NCI-H2171 treated with DMSO at 0.1 percent for 48 hours (cell line): ENCODE data around the gene SOS2.

Experiments used
- DNase-seq: peaks from one replicate; lab custom pipeline; 2025; lab: John Stamatoyannopoulos, UW

Gene SOS2

DNA sequence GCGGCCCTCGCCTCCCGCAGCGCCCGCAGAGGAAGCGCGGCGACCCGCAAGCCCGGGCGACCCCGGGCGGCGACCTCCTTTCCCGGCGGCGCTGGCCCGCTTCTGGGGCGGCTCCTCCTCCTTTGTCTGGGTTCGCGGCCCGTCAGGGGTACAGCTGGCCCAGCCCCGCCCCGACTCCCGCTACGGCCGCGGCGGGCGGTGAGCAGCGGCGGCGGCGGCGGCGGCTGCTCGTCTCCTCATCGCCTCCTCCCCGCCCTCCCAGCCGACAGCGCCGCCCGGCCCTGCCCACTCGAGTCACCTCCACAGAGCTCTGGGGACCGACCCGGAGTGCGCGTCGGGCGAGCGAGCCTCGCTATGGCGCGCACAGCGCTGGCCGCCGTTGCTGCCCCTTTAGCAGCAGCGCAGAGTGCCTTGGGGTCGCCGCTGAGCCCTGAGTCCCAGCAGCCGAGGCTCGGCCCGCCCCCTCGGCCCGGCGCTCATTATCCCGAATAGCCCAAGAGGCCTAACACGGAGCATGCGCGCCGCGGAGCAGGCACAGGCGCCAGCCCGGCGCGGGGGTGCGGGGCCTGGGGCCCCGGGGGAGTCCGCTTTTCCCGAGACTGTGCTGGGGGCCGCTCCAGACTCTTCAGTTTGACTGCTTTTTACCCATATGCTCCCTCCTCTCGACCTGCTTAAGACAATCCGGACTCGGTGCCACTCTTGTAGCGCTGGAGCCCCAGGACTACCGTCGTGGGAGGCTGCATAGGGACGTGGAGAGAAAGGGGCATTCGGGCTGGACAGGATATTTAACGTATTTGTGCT, at the start of gene SOS2:
TSS of gene SOS2 (minus strand) at position 104 of the 801 bp plus-strand sequence. CDS start 295 bp downstream, outside the sequence.
- DNase-seq, result peak; percentile 93

DNA sequence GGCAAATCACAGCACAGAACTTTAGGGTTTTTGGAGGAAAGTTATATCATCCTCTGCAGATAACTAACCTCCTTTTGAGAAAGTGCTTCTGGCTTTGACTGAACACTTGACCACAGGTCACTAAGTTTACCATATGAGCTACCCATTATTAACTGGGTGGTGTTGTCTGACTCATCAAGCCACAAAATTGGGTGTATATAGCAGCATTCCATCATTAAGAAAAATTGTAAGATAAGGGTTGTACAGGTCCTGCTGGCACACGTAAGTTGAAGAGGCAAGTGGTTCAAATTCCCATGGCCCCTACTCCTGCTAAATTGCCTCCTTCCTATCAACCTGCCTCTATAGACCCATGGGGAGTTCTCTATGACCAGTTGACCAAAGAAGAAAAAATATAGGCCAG, 41.1 kb upstream of the SOS2 start:
- no peak for DNase-seq

DNA sequence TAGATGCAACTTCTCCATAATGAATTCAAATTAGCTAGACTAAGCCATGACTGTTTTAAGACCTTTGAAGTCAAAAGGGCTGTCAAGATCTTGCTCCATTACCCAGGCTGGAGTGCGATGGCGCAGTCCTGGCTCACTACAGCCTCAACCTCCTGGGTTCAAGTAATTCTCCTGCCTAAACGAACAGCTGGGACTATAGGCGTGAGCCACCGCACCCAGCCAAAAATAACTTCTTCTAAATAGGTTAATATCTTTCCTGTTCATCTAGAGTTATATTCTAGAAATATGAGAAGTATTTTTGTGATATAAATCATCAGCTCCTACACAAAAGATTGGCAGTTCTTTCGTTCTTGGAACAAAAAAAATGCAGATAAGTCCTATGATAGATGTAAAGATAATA, 39.6 kb upstream of the SOS2 start:
- no peak for DNase-seq

DNA sequence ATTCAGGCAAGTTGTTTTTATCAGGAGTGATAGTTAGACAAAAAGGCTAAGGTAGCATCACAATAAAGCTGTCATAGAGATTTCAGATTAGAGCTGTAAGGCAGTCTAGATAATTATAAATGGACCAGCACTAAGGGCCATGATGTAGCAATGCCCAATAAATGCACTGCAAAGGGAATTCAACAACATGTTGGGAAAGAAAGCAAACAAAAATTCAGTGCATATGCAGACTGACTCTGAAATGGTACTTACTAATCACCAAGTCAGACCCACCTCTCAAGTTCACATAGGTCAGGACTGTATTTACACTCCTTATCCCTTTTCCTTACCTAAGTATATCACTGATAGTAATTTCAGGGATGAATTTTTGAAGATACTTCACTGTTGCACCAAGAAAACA, 33.7 kb upstream of the SOS2 start:
- no peak for DNase-seq

DNA sequence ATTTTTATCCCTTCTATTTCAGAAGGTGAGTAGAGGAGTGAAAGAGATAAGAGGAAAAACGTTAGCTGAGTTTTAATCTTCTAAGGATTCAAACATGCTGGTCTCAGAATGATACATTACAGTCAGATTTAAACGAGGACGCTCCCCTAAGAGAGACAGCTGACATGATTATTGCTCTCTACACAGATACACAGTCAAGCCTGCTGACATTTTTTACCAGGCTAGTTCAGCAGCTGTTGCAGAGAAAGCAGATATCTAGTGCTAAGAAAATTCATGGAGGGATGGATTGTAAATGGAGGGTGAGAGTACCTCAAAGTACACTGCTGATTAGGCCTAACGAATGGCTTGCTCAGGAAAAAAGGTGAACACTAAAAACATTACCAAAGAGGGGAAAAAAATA, 31.9 kb upstream of the SOS2 start:
- DNase-seq, result peak; percentile 50

DNA sequence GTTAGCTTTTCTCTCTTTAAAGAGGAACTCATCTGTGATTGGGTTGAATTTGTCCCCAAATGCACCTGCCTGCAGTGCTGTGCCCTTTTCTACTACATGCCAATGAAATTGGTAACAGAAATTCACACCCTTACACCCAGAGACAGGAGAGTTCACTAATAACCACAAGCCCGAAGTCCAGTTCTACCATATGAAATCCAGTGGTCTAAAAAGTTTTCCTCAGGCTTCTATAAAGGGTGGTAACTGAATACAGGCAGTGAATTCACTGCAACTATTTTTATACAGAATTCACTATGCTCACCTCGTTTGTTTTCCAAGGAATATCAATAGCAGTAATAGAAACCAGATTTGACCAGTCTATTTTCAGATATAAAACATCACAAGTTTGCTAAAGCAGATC, 31.5 kb upstream of the SOS2 start:
- no peak for DNase-seq

DNA sequence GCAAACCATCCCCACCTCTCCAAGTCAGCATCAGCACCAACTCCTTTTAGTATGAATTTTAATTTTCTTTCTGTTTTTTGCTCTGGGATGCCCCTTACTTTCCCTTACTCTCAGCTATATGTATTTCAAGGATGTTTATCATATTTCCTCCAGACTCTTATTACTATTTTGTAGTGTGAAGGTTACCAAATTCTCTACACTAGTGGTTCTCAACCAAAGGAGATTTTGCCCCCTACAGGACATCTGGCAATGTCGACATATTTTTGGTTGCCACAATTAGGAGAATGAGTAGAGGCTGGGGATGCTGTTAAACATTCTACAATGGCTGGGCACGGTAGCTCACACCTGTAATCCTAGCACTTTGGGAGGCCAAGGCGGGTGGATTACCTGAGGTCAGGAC, 29.1 kb upstream of the SOS2 start:
- no peak for DNase-seq

DNA sequence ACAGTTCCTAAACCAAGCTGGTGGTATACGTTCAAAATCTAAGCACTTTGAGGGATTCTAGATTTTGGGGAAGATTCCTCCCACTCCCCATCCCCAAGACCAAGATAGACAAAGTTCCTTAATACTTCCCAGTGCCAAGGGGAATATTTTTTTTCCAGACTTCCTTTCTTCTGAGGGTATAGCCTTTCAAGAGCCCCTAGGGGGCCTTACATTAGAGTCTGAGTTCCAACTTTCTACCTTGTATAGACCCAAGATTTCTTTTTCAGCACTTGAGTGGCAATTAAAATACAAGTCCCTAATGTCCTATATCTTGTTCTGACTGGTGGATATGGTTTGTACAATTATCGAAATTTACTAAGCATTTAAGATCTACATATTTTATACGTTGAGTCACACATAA, 28.7 kb upstream of the SOS2 start:
- no peak for DNase-seq

DNA sequence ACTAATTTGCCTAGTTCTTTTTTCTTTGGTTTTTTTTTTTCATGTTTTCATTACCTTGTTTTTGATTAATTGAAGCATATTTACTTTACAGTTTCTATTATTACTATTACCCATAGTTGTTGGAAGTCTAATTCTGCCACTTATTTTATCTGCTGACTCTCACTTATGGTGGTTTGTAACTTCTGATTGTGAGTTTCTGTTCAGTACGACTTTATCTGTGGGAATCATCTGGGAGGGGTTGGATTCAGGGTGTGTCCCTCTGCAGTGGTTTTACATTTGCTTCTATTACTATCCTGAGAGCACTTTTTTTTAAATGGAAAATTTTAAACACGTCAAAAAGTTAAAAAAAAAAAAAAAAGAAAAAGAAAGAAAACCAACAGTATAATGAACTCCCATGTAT, 26.4 kb upstream of the SOS2 start:
- no peak for DNase-seq

DNA sequence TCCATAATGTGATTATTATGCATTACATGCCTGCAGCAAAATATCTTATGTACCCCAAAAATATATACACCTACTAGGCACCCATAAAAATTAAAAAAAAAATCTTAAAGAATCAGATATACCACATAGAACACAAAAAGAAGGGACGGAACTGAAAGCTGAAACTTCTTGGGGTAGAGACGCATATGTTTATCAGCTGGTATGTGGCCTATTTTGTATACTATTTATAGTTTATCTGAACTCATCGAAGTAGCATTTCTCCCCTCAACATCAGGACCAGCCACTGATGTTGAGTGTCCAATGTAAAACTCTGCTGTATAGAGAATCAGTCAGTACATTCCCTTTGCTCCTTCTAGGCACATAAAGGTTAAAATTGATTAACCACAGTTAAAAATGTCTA, 22.9 kb upstream of the SOS2 start:
- no peak for DNase-seq

DNA sequence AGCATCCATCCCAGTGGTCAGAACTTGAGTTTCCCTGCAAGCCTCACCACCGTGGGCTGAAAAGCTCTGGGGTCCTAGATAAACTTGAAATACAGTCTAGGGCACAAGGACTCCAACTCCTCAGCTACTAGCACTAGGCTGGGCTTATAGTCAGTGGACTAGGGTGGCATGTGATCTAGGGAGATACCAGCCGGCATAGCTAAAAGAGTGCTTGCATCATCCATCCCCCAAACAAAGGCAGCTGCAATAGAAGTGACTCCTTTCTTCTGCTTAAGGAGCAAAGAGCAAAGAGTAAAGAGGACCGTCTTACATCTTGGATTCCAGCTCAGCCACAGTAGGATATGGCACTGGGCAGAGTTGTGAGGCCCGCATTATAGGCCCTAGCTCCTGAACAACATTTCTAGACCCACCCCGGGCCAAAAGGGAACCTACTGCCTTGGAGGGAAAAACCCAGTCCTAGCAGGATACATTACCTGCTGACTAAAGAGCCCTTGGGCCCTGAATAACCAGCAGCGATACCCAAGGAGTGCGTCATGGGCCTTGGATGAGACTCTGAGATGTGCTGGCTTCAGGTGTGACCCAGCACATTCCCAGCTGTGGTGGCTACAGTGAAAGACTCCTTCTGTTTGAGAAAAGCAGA, 17.9 kb upstream of the SOS2 start:
- no peak for DNase-seq

DNA sequence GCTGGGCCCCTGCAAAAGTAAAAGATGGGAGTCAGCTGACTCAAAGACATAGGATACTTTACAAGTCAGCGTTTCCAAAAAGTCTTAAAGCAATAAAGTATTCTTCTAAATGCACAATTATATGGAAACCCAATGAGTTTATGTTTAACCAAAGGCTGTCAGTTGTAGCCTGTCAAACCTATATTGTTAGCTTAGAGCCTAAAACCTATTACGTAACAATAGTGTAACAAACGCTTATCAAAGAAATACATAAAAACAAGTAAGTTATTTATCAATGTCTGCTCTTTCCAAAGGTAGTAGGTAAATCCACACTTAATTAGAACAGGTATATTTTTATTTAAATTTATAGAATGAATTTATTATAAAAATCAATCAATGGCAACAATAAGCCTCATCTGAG, 15.9 kb upstream of the SOS2 start:
- DNase-seq, result no peak

DNA sequence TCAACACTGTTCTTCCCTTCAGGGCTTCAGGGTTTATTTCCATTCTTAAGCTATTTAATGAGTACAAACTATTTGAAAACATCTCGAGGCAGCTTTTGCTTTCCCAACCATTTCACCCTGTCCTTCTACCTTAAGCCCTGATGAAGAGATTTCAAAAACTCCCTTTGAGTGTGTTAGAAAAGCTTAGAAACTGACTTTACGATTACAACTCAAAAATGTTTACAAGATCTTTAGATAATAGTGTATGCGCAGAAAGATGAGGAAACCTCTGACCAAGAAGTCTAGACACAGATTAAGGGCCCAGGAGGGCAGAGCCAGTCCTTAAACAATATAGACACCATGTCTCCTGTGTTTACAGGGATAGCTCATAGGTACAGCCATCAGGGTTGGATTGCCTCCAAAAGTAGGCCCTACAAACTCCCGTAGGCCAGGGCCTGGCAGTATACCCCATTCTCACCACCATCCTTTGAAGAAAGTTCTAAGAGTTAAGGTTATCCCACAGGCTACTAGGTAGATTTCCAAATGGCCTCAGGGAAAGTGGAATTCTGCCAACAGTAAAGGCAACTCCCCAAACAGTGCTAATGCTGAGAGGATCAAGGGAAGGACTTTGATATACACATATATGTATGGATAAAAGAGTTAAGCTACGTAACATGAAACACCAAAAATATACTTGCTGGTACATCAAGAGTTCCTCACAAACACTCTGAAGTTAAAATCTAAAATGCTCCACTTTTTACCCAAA, 11.4 kb upstream of the SOS2 start:
- DNase-seq, result no peak

DNA sequence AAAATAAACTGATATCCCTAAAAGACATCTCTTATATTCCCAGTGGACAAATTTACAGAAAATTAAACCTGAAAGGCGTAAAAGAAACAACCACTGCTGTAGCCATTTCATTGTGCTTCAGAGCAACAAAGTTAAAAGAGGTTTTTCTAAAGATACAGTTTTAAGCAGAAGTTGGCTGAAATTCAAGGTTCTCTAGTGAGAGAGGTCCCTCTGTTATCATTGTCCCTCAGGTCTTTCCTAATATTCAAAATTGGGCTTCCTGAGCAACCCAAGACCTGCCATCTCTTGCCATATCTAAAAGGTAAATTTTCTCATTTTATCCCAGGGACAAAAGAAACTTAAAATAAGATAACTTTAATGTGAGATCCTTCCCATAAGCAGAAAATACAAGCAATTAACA, 10.7 kb upstream of the SOS2 start:
- DNase-seq, result no peak

DNA sequence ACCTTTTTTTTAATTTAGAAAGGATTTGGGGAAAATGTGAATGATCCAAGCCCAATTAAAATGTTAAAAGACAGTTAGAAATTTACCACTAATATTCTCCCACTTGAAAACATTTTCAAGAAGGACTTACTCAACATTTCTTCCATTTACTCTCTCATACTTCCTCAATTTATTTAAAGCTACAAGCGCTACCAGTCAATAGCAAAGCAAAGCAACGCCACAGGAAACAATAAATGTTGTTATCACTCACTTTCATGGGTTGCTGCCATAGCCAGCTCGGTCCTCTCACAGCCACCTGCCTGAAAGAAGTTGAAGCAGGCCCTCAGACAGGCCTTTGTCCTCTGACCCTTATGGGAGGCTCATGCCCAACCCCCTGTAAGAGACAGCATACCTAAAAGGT, 6.0 kb upstream of the SOS2 start:
- DNase-seq, result no peak

DNA sequence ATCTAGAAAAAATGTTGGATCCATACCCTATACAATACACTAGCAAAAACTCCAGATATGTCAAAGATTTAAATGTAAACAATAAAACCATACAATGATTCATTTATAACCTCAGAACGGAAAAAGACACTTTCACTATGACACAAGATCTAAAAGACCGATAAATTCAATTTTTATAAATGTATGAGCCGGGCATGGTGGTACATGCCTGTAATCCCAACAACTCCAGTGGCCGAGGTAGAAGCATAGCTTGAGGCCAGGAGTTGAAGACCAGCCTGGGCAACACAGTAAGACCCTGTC, 2.5 kb upstream of the SOS2 start:
- no peak for DNase-seq

DNA sequence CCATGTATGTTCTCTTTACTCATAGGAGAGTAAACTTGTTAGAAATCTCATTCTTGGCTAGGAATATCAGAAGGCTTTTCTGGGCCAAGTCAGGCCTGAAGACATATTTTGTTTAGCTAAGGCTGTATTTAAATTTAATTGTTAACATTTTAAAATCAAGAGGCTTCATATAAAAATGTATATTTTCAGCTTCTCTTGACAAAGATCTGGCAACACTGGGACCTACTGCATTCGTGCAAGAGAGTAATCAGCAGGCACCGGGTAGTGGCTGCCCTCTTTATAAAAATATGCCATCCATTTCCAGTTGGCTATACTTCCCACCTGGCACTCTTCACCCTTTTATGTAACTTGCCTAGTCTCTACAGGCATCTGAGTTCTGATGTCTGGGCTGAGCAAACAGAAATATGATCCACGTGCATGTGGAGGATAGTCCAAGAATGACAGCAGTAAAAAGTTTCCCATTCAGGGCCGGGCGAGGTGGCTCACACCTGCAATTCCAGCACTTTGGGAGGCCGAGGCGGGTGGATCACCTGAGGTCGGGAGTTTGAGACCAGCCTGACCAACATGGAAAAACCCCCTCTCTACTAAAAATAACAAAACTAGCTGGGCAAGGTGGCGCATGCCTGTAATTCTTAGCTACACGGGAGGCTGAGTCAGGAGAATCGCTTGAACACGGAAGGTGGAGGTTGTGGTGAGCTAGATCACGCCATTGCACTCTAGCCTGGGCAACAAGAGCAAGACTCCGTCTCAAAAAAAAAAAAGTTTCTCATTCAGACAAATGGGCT, 2.0 kb upstream of the SOS2 start:
- peak; percentile 85 for DNase-seq

DNA sequence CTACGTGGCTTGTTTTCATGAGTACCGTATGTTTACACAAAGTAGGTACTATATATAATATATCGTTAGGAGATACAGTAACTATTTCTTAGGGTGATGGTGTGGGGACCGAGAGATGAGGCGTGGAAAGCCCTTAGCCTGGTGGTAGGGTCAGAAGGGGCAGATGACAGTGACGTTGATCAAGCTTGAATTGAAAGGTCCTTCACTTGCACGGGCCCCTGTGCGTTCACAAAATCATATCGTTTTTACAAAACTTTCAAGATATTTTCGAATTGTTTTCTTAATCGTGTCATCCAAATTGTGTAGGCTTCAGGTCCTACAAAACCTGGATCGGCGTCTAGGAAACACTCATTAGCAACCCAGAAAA, 881 bp upstream of the SOS2 start:
- DNase-seq, result no peak

DNA sequence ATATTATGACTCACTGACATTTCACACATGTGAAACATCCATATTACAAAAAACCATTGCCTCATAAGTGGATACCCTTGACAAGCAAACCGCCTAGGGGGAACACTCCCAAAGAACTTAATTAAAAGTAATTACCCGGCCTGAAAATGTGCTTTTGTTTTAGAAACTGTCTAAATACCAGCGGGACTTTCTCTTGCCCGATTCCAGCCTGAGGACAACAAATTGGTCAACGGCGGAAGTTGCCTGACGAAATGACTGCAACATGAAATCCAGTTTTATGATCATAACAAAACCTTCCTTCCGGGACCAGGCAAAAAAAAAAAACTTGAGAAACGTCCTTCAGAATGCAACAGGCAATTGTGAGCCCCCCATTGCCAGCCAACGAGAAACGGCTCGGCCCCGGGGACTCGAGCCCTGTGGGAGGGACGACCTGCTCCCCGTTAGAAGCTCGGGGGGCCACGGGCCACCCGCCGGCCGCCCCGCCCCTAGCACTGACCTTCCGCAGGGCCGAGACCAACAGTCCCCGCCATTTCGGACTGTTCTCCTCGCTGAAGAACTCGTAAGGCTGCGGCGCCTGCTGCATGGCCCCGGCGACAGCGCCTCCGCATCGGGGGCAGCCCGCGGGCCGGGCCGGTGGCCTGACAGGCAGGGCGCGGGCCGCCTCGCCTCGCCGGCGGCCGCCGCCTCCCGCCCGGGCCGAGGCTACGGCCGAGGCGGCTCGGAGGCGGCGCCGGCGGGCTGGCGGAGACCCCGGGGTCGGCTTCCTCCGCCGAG, 490 bp downstream of the SOS2 start:
- DNase-seq, result peak; percentile 48

DNA sequence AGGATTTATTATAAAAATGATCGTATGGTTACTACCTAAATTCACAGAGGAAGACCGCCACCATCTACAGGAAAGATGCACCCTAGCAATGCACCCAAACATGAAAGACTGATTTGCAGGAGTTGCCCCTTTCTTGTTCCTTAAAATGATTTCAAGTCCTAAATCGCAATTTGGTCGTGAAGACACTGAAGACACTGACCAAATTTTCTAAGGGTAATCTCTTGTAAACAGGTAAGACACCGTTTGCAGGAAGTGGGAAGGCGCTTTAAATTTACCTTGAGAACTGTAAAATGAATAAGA, 1.0 kb downstream of the SOS2 start:
- no peak for DNase-seq

DNA sequence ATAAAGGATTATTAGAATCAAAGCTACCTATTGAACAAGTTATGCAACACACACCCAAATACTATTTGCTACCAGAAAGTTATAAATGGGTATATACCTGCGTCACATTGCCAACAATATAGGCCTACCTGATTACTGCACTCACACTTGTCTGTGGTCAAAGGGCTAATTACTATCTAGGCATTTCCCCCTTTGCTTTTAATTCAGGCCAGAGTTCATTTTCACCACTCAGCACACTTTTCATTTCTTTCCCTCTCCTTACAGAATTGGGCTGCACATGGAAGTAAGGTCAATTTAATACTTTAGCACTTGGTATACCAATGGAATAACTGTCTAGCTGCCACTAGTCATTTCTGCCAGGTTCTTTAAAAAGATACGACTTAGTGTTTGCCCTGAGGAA, 1.7 kb downstream of the SOS2 start:
- no peak for DNase-seq

DNA sequence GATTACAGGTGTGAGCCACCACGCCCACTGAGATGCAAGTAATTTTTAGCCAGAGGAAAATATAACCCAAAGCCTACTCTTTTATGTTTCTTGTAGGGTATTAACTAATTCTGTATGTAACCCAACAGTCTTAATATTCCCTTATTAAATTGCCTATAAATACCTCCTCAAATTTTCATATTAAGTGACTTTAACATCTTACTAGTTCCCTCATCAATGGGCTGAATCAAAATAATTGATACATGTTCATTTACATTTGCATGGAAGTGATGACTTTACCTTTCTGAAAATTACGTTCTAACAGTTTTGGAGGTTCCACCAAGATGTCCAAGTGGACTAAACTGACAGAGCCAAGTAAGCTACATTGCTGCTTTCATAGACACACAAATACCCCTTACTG, 3.1 kb downstream of the SOS2 start:
- DNase-seq, result no peak
